Activated T-cell treated with anti-CD3 and anti-CD28 coated beads, Interleukin-2, amount 50 U/mL, for 1 hour (primary cell): ENCODE results near the gene TRAFD1.

Experiments
- DNase-seq: peaks from one replicate; pipeline ENCODE4 v3.0.0-alpha.2; 2020

Gene TRAFD1

GRCh38 chr12:112178796-112179195, 53.4 kb downstream of the TRAFD1 start:
- DNase-seq: no peak

GRCh38 chr12:112179341-112179740, 54.0 kb downstream of the TRAFD1 start:
- no peak for DNase-seq

DNA sequence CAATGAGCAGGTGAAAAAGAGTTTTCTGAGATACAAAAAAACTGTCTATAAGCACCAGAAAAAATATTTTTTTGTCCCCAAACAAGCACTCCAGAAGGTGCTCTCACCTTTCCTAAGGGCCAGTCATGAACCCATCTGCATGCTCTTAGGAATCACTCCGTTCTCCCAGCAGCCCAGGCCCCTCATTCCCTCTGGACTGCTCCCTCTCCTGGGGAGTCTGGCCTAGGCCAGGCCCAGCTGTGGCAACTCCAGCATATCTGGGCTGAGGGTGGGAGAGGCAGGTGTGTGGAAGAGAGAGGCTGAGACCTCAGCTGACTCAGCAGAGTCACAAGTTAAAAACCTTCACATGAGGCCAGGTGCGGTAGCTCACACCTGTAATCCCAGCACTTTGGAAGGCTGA, 54.6 kb downstream of the TRAFD1 start:
- no peak for DNase-seq

DNA sequence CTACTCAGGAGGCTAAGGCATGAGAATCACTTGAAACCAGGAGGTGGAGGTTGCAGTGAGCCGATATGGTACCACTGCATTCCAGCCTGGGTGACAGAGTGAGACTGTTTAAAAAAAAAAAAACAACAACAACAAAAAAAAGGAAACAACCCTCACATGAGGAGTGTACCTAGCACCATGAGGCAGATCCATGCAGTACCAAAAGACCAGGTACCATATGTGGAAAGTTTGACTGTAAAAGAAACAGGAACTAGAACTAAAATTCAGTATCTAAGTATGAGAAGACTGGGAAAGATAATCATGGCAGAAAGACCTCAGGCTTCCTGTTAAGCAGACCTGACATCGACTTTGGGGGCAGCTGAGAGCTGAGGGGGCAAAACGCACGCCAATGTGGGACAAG, 55.1 kb downstream of the TRAFD1 start:
- DNase-seq: no peak

DNA sequence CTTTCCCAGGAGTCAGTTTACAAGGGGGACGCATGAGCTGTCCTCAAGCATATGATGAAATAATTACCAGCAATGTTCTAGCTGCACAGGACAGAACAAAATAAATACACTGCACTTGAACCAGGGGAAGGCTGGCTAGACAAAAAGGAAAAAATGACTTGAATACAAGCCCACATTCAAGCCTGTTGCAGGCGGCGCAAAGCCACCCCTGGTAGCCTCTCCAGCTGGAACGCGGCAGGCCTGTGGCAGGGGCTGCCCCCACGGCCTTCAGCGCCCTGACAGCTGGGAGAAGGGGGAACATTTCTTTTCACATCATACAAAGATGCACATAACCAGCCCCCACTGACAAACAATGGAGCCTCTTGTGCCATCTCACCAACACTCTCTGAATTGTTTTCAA, 57.1 kb downstream of the TRAFD1 start:
- DNase-seq: no peak

- DNase-seq: no peak
Observed at GRCh38 chr12:112183141-112184021, 58.0 kb downstream of the TRAFD1 start.

GRCh38 chr12:112184056-112184887, 58.9 kb downstream of the TRAFD1 start:
- DNase-seq: no peak

- DNase-seq: no peak
Observed at GRCh38 chr12:112185093-112185923, 59.9 kb downstream of the TRAFD1 start.

- DNase-seq: no peak
Observed at GRCh38 chr12:112188130-112188830, 62.9 kb downstream of the TRAFD1 start.

DNA sequence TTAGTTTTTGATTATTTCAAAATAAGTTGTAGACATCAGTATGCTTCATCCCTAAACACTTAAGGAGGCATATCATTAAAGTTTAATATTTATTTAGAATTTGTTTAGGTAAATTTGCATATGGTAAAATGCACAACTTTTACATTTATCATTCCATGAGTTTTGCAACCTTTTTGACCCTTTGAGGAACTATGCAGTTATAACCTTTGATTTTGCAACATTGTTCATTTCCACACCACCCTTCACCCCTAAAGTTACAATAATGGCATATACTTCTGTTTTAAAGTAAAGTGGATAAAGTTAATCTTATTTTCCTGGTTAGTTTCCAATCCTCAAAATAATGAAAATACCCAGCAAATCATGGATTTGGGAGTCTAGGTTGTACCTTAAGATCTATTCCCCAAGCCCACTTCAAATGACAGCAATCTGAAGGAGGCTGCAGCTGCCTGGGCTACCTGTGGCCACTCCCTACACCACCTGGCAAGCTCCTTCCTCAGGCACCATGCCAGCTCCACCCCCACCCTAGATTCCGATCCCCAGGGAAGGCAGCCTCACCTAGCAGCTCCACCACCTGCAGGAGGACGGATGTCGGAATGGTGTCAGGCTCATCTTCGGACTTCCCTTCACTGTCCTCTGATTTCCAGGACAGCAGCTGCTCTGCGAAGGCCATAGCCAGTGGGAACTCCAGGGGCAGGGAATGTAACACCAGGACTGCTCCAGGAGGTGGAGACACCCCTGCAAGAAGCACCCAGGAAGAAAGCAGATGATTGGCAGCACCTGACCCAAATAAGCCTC, 65.1 kb downstream of the TRAFD1 start:
- DNase-seq: no peak

DNA sequence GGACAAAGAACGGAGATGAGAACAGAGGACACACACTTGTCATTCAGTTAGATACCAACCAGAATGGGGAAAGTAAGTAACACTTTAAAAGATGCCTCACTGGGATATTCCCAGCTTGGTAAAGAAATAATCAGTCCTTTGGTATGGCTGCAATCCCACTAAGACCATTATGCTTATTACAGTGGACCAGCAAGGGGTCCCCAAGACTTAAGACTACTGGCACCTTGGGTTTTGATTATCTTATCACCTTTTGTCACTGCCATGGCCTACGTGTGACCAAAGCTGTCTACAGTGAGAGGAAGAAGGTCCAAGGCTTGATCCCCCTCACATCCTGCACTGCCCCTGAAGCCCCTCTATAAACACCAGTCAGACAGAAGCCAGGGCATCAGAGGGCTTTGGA, 65.8 kb downstream of the TRAFD1 start:
- no peak for DNase-seq

DNA sequence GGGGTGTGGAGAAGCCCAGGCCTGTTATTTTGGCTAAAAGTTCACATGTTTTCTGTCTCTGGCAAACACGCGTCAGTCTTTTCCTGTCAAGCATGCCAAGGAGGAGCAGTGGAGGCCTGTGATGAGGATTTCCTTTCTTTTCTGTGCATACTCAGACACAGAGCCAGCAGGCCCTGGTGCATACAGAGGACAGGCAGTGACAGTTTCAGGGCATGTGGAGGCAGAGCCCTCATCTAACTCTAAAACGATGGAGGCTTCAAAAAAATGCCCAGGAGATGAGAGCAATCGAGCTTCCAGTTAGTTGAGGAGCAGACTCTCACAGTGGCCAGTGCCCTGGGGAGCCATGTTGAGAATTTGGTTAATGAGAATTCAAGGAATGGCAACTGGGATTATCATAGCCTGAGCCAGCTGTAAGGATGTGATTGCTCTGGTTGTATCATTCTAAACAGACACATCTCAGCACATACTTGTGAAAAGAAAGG, 66.5 kb downstream of the TRAFD1 start:
- no peak for DNase-seq

- no peak for DNase-seq
Observed at GRCh38 chr12:112192475-112192874, 67.1 kb downstream of the TRAFD1 start.

DNA sequence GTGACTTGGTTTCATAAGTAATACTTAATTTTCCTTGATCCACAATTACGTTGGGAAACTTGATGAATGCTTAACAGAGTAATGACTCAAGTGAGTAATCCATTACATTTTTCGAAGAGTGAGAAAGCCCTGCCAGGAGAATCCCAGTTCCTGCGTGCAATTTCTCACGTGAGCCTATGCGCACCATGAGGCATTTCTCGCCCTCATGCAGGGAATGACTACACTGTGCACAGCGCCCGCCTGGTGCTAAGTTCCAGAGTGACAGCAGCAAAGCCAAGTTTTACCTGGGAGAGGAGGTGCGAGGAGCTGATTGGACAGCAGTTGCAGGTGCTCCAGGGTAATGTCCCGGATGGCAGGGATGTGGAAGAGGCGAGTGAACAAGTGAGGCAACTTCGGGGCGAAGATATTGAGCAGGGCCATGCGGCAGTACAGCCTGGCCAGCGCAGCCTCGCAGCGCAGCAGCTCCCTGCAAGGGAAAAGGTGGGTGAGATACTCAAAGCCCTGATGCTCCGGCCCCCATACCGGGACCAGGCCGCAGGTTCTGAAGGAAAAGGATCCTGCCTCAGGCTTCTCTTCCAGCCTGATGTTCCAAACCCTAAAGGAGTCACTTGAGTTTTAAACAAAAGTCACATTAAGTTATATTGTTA, 69.4 kb downstream of the TRAFD1 start:
- no peak for DNase-seq

- no peak for DNase-seq
Observed at GRCh38 chr12:112196196-112196875, 71.0 kb downstream of the TRAFD1 start.

GRCh38 chr12:112198120-112198733, 72.9 kb downstream of the TRAFD1 start:
- peak; percentile 31 for DNase-seq

- DNase-seq: no peak
Observed at GRCh38 chr12:112199136-112199535, 73.8 kb downstream of the TRAFD1 start.
